Glutamatergic neuron (in vitro differentiated cells): ENCODE measurements around the gene RHOT2. TPM values are rescaled to one million over a fixed set of nuclear protein-coding genes. Genes with fewer than 3 reads are reported as not detected.

Experiments used
- DNase-seq: peaks from one replicate; pipeline ENCODE4 v3.0.0; 2022
- H3K27ac Mint-ChIP-seq: one replicate; pipeline ENCODE4 v1.8.0; 2020; ENCODE audit warnings: mild to moderate bottlenecking, mixed read lengths, inconsistent platforms; ENCODE audit not compliant: unreplicated experiment
- H3K27me3 Mint-ChIP-seq: one replicate; pipeline ENCODE4 v1.8.0; 2020; ENCODE audit warnings: mild to moderate bottlenecking, moderate library complexity, mixed read lengths, inconsistent platforms; ENCODE audit not compliant: unreplicated experiment
- H3K36me3 Mint-ChIP-seq: one replicate; pipeline ENCODE4 v1.8.0; 2020; ENCODE audit warnings: mild to moderate bottlenecking, mixed read lengths, inconsistent platforms; ENCODE audit not compliant: unreplicated experiment
- H3K4me1 Mint-ChIP-seq: one replicate; pipeline ENCODE4 v1.8.0; 2020; ENCODE audit warnings: mild to moderate bottlenecking, low read depth, mixed read lengths, inconsistent platforms; ENCODE audit not compliant: unreplicated experiment
- H3K4me3 Mint-ChIP-seq: one replicate; pipeline ENCODE4 v1.8.0; 2020; ENCODE audit warnings: mild to moderate bottlenecking, mixed read lengths, inconsistent platforms; ENCODE audit not compliant: unreplicated experiment
- H3K9me3 Mint-ChIP-seq: one replicate; pipeline ENCODE4 v1.8.0; 2020; ENCODE audit warnings: mild to moderate bottlenecking, moderate library complexity, mixed read lengths, inconsistent platforms; ENCODE audit not compliant: unreplicated experiment
- CTCF ChIP-seq: fragments of 200-600 bp; sonication (generic); IDR thresholded peaks from one replicate; pipeline ENCODE4 v1.5.0; 2021; ENCODE audit not compliant: partially characterized antibody, unreplicated experiment
- total RNA-seq: library from RNA; stranded (reverse); fragmentation: NEBNext Ultra II Directional; extraction: Animal tissue kit (Norgen Biotek cat#: 25700); gene quantifications from one replicate; pipeline ENCODE4 v1.2.1, GENCODE V29; 2021; ENCODE audit not compliant: unreplicated experiment

Gene RHOT2
- total RNA-seq, 1 donor from 2014 or later, result 208 TPM

- Mint-ChIP-seq H3K4me3 (peak overlapping the region; percentile 85), H3K27me3 (peaks cover 25% of the 10 kb centered on the region), H3K4me1 (peaks cover 20% of the 10 kb centered on the region), H3K36me3 (no peaks in the 10 kb centered on the region), H3K9me3 (peaks cover 20% of the 10 kb centered on the region), H3K27ac (peak overlapping the region; percentile 85)
- TF ChIP-seq CTCF, result peak; percentile 11
- DNase-seq, result peak; percentile 72
These were observed 47.7 kb downstream of the RHOT2 start for GRCh38 chr16:715477-716199.

DNA sequence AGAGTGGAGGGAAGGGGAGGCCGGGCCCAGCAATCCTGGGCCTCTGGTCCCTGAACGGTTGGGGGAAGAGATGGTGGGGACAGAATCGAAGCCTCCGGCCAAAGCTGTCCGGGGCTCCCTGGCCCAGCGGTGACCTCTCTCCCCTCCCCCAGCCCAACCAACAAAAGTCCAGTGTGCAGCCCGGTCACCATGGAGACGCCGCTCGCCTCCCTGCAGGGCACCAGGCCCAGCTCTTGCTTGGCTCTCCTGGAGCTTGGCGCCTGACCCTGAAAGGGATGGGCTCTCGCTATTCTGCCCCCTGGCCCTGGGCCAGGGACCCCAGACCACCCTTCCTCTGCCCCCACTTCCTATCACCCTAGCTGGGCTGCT lies 48.3 kb downstream of the RHOT2 start:
- DNase-seq, result peak; percentile 79
- Mint-ChIP-seq H3K36me3 (no peaks in the 10 kb centered on the region), H3K4me3 (peak overlapping the region; percentile 85), H3K9me3 (peaks cover 20% of the 10 kb centered on the region), H3K4me1 (peaks cover 19% of the 10 kb centered on the region), H3K27me3 (peaks cover 25% of the 10 kb centered on the region), H3K27ac (peak overlapping the region; percentile 85)
- no peak for TF ChIP-seq CTCF

GRCh38 chr16:716768-717325 lies 48.9 kb downstream of the RHOT2 start:
- Mint-ChIP-seq H3K9me3 (peaks cover 20% of the 10 kb centered on the region), H3K4me3 (peak overlapping the region; percentile 85)
- no peak for DNase-seq

GRCh38 chr16:717450-718245 lies 49.7 kb downstream of the RHOT2 start:
- no peak for TF ChIP-seq CTCF
- peak overlapping the region; percentile 64 for H3K4me3 Mint-ChIP-seq
- DNase-seq, result no peak
- H3K36me3 Mint-ChIP-seq, result no peaks in the 10 kb centered on the region
- peaks cover 22% of the 10 kb centered on the region for H3K27me3 Mint-ChIP-seq
- peaks cover 15% of the 10 kb centered on the region for H3K4me1 Mint-ChIP-seq
- peak overlapping the region; percentile 64 for H3K27ac Mint-ChIP-seq
- H3K9me3 Mint-ChIP-seq, result peaks cover 18% of the 10 kb centered on the region

More at GRCh38 chr16:716768-717325, 48.9 kb downstream of the RHOT2 start:
- Mint-ChIP-seq H3K27me3 (peaks cover 25% of the 10 kb centered on the region), H3K27ac (no peak overlapping the region), H3K36me3 (no peaks in the 10 kb centered on the region), H3K4me1 (peaks cover 17% of the 10 kb centered on the region)
- TF ChIP-seq CTCF, result no peak

- peaks cover 14% of the 10 kb centered on the region for H3K9me3 Mint-ChIP-seq
- TF ChIP-seq CTCF, result no peak
- peak overlapping the region; percentile 81 for H3K4me3 Mint-ChIP-seq
- H3K27me3 Mint-ChIP-seq, result peaks cover 18% of the 10 kb centered on the region
- H3K36me3 Mint-ChIP-seq, result no peaks in the 10 kb centered on the region
- H3K4me1 Mint-ChIP-seq, result peaks cover 14% of the 10 kb centered on the region
- H3K27ac Mint-ChIP-seq, result peak overlapping the region; percentile 99
- DNase-seq, result no peak
These were observed 50.5 kb downstream of the RHOT2 start for GRCh38 chr16:718389-718788.
